ENCODE results near the gene SDF4. TPM values are rescaled to one million over a fixed set of nuclear protein-coding genes. Genes with fewer than 3 reads are reported as not detected.

SDF4 gene
- total RNA-seq, 1 experiment from 2014 or later, result 82.0 TPM

GRCh38 chr1:1185101-1185765 is 46.6 kb downstream of the SDF4 start:
- Histone ChIP-seq H3K27me3 (ENCODE audit: insufficient read depth, low read length) (no peaks in the 10 kb centered on the region), H4K91ac (ENCODE audit: insufficient read length, low read depth, low read length) (no peak overlapping the region), H2BK20ac (ENCODE audit: low read depth, low read length, poor library complexity, severe bottlenecking) (no peak overlapping the region), H3K14ac (ENCODE audit: insufficient read depth, low read length) (no peak overlapping the region; the same call in 1 of the 2 replicates), H3K4me1 (ENCODE audit: insufficient read depth, low read length) (no peaks in the 10 kb centered on the region), H2BK5ac (ENCODE audit: insufficient read length, low read length) (no peak overlapping the region), H3K56ac (ENCODE audit: insufficient read length, low read depth, low read length) (no peak overlapping the region), H2AK5ac (ENCODE audit: insufficient read length, low read length) (no peak overlapping the region), H2AFZ (ENCODE audit: low read length) (no peak overlapping the region), H2BK12ac (ENCODE audit: insufficient read length, low read depth, low read length) (no peak overlapping the region), H2BK15ac (ENCODE audit: low read depth, low read length) (no peak overlapping the region), H3T11ph (ENCODE audit: low read length) (no peak overlapping the region), H3K79me1 (ENCODE audit: insufficient read depth, low read depth, low read length, poor library complexity, severe bottlenecking) (no peaks in the 10 kb centered on the region), H4K20me1 (ENCODE audit: control insufficient read depth, insufficient read depth, insufficient read length) (no peaks in the 10 kb centered on the region), H3K23me2 (ENCODE audit: insufficient read length, low read depth, low read length, poor library complexity, severe bottlenecking) (no peaks in the 10 kb centered on the region), H3K4ac (ENCODE audit: low read depth, low read length) (no peak overlapping the region), H4K5ac (ENCODE audit: insufficient read length, low read depth, low read length) (no peak overlapping the region), H3K23ac (ENCODE audit: insufficient read length, low read depth, low read length) (no peak overlapping the region), H3K79me2 (ENCODE audit: insufficient read depth, low read length) (no peaks in the 10 kb centered on the region), H3K9me3 (ENCODE audit: control insufficient read depth, low read depth, low read length) (no peaks in the 10 kb centered on the region), H4K8ac (replicated peaks; ENCODE audit: insufficient read length, low read depth, low read length) (no peak overlapping the region), H3K4me2 (ENCODE audit: insufficient read depth, insufficient read length, low read length) (no peak overlapping the region), H2BK120ac (ENCODE audit: low read depth, low read length, poor library complexity, severe bottlenecking) (no peak overlapping the region), H3K18ac (ENCODE audit: insufficient read length, low read depth, low read length) (no peak overlapping the region), H3K27ac (ENCODE audit: insufficient read length, low read depth, low read length) (no peak overlapping the region), H3K9ac (ENCODE audit: extremely low read depth, insufficient read length, low read length) (no peak overlapping the region)
- peak; percentile 23 for DNase-seq
- peaks cover 0 to 7% (median 0%) of the 10 kb centered on the region in 3 experiments; a peak in 2 of 7 replicates for H3K36me3 Mint-ChIP-seq (ENCODE audit: insufficient read depth in 1 of 3, low read depth in 3 of 3)
- peaks cover 11% of the 10 kb centered on the region for H3K27me3 Mint-ChIP-seq (ENCODE audit: low read depth)
- no CpG with 5 or more reads among the region's 31 CpGs for WGBS (ENCODE audit: extremely low coverage, insufficient read length, low lambda C conversion rate)
- H3K27ac Mint-ChIP-seq, result peak overlapping the region in 1 of 3 experiments; percentile 53; a peak in 1 of 7 replicates
- H3K9me3 Mint-ChIP-seq, result peaks cover 3 to 8% of the 10 kb centered on the region in 2 experiments; a peak in 3 of 5 replicates
- no peak for TF ChIP-seq CTCF (conservative IDR thresholded peaks at IDR 0.05)
- H3K4me3 Mint-ChIP-seq, result no peak overlapping the region
- peaks cover 1 to 7% of the 10 kb centered on the region in 2 experiments; a peak in 2 of 4 replicates for H3K4me1 Mint-ChIP-seq

Measured in H9 (cell line).